ENCODE measurements around the gene CAPN13.

CAPN13 gene

DNA sequence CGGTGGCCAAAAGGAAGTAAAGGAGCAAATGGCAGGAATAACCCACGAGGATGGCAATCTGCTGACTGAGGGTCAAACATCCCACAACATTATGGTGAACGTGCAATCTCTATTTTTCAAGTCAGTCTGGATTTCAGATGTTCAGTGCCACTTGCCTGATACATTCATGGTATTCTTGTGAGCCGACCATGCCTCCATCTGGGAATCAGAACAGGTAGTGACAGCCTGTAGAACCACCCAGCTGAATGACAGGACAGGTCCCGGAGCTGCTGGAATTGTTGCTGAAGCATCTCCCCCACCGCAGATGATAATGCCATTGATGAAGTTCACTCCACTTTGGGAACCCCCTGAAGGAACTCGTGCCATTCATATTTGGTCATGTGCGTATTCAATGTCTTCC lies 123.2 kb downstream of the CAPN13 start:
- TF ChIP-seq, protein P1, sequence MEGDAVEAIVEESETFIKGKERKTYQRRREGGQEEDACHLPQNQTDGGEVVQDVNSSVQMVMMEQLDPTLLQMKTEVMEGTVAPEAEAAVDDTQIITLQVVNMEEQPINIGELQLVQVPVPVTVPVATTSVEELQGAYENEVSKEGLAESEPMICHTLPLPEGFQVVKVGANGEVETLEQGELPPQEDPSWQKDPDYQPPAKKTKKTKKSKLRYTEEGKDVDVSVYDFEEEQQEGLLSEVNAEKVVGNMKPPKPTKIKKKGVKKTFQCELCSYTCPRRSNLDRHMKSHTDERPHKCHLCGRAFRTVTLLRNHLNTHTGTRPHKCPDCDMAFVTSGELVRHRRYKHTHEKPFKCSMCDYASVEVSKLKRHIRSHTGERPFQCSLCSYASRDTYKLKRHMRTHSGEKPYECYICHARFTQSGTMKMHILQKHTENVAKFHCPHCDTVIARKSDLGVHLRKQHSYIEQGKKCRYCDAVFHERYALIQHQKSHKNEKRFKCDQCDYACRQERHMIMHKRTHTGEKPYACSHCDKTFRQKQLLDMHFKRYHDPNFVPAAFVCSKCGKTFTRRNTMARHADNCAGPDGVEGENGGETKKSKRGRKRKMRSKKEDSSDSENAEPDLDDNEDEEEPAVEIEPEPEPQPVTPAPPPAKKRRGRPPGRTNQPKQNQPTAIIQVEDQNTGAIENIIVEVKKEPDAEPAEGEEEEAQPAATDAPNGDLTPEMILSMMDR (IDR thresholded peaks at IDR 0.05; ENCODE audit: low read depth, low read length) = no peak
- peaks cover 6% of the 10 kb centered on the region for H3K9me3 ChIP-seq (ENCODE audit: severe bottlenecking)
- no peak overlapping the region for H3K27ac ChIP-seq
- no peak overlapping the region for H3K4me3 ChIP-seq (ENCODE audit: low read depth, low read length)
- H3K27me3 ChIP-seq (ENCODE audit: insufficient read depth, low read depth, severe bottlenecking) = no peaks in the 10 kb centered on the region
- DNase-seq = no peak
- H3K36me3 ChIP-seq = no peaks in the 10 kb centered on the region

GRCh38 chr2:30683236-30683956 lies 123.8 kb downstream of the CAPN13 start:
- H3K9me3 ChIP-seq (ENCODE audit: severe bottlenecking) = peaks cover 6% of the 10 kb centered on the region
- H3K27me3 ChIP-seq (ENCODE audit: insufficient read depth, low read depth, severe bottlenecking) = no peaks in the 10 kb centered on the region
- no peak overlapping the region for H3K4me3 ChIP-seq (ENCODE audit: low read depth, low read length)
- no peak for DNase-seq
- no peaks in the 10 kb centered on the region for H3K36me3 ChIP-seq
- no peak overlapping the region for H3K27ac ChIP-seq
- TF ChIP-seq, protein P1 (IDR thresholded peaks at IDR 0.05; ENCODE audit: low read depth, low read length) = no peak

GRCh38 chr2:30681022-30681421 lies 126.2 kb downstream of the CAPN13 start:
- TF ChIP-seq, protein P1 (IDR thresholded peaks at IDR 0.05; ENCODE audit: low read depth, low read length) = no peak
- no peak for DNase-seq
- no peaks in the 10 kb centered on the region for H3K36me3 ChIP-seq
- no peak overlapping the region for H3K4me3 ChIP-seq (ENCODE audit: low read depth, low read length)
- H3K27ac ChIP-seq = no peak overlapping the region
- no peaks in the 10 kb centered on the region for H3K27me3 ChIP-seq (ENCODE audit: insufficient read depth, low read depth, severe bottlenecking)
- peaks cover 6% of the 10 kb centered on the region for H3K9me3 ChIP-seq (ENCODE audit: severe bottlenecking)

GRCh38 chr2:30680121-30680520 lies 127.1 kb downstream of the CAPN13 start:
- no peak for DNase-seq
- Histone ChIP-seq H3K9me3 (ENCODE audit: severe bottlenecking) (peaks cover 6% of the 10 kb centered on the region), H3K36me3 (no peaks in the 10 kb centered on the region), H3K4me3 (ENCODE audit: low read depth, low read length) (no peak overlapping the region), H3K27ac (no peak overlapping the region), H3K27me3 (ENCODE audit: insufficient read depth, low read depth, severe bottlenecking) (no peaks in the 10 kb centered on the region)
- TF ChIP-seq, protein P1 (IDR thresholded peaks at IDR 0.05; ENCODE audit: low read depth, low read length) = no peak

DNA sequence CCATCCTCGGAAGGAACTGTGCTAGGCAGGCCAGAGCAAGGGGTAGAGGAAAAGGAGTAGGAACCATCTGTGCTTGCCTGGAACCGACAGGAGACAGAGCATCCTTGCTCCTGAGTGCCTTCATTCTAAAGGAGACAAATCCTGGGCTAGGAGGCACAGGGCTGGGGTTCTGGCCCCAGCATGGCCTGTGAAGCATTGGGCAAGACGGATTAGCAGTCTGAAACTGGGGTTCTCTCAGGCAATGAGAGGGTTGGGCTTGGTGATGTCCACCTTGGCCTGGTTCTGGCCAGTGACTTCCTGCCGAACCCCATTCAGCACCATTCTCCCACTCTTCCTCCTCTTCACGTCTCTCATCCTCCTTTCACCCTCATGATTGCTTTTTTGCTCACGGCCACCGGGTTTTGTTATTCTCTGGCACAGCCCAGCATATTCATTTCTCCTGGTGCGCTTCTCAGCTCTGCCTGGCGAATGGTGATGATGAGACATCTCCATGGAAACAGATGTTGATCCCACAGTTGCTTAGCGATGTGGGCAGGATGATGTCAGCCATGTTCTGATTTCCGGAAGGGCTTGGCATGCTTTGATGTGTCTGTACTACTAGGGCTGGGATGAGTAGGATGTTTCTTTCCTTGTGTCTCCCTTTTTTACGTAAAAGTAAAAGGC lies 127.7 kb downstream of the CAPN13 start:
- DNase-seq = no peak
- H3K9me3 ChIP-seq (ENCODE audit: severe bottlenecking) = peaks cover 6% of the 10 kb centered on the region
- H3K27ac ChIP-seq = no peak overlapping the region
- H3K27me3 ChIP-seq (ENCODE audit: insufficient read depth, low read depth, severe bottlenecking) = no peaks in the 10 kb centered on the region
- no peaks in the 10 kb centered on the region for H3K36me3 ChIP-seq
- H3K4me3 ChIP-seq (ENCODE audit: low read depth, low read length) = no peak overlapping the region
- TF ChIP-seq, protein P1 (IDR thresholded peaks at IDR 0.05; ENCODE audit: low read depth, low read length) = no peak

Measured in WERI-Rb-1 (cell line).